ENCODE data around the gene BATF3.

The BATF3 gene

GRCh38 chr1:212698467-212699103, 1.1 kb downstream of the BATF3 start:
- no peak for DNase-seq (ENCODE audit: low read depth)
- no peak for TF ChIP-seq CTCF (IDR thresholded peaks at IDR 0.05; ENCODE audit: control insufficient read depth, extremely low read depth, insufficient read depth)
- H3K4me3 ChIP-seq (ENCODE audit: low read depth, low read length): peak overlapping the region; percentile 45

DNA sequence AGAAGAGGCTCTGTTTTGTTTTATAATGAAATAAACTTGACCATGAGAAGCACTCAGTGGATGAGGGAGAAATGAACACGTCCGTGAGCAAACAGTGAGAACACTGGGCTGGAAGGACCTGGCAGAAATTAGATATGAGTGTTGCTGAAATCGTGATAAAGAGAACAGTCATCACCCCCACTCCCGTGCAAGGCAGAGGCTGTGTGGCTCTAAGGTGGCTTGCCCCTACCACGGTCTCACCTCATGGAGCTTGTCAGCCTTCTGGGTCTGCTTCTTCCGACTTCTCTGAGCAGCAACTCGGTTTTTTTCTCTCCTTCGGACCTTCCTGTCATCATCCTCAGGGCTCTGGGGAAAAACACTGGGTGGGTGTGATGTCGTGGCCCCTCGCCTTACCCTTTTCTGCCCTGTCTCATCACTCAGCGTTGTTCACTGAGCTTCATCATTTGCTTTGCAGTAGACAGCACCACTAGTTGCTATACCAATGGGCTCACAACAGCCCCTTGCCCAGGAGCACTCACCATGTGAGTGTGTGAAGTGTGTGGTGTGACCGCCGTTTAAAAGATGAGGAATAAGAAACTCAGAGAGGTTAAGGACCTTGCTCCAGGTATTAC, 2.8 kb downstream of the BATF3 start:
- no peak for TF ChIP-seq CTCF (IDR thresholded peaks at IDR 0.05; ENCODE audit: control insufficient read depth, extremely low read depth, insufficient read depth)
- H3K4me3 ChIP-seq (ENCODE audit: low read depth, low read length): no peak overlapping the region
- no peak for DNase-seq (ENCODE audit: low read depth)

DNA sequence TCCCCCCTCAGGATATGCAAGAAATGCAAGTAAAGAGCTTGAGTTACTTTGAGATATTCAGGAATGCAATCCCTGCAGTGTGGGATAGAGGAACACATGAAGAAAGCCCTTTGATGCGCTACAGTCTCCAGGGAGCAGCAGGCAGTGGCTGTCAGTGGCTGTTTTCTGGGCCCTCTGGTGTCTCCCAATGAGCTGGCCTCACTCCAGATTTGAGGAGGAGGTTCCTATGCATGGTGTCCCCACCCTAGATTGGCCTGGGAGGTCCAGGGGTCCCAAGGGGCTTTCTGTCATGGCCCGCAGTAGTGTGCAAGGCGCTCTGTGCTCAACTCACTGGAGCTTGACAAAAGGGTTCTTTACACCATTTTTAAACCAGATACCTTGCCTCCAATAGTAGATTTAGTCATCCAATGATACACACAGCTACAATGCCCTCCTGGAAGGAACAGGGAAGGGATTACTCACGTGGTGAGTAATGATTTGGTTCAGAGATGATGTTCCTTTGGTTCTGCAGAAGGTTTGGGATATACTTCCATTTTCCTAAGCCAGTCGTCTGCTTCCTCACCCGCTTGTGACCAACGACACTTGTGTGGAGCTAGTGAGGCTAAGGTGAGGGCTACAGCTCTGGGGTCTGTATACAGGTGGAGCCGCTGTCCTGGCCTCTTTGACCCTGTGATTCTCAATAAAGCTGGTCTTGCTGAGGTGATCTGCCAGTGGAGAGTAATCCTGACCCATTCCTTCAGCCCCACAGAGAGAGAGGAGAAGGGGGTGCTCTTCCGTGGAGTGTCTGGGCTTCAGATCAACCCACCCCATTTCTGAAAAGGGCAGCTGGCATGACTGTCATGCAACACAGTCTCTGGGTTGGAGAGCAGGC, 6.6 kb downstream of the BATF3 start:
- no peak overlapping the region for H3K4me3 ChIP-seq (ENCODE audit: low read depth, low read length)
- no peak for DNase-seq (ENCODE audit: low read depth)
- no peak for TF ChIP-seq CTCF (IDR thresholded peaks at IDR 0.05; ENCODE audit: control insufficient read depth, extremely low read depth, insufficient read depth)

- no peak for DNase-seq (ENCODE audit: low read depth)
- TF ChIP-seq CTCF (IDR thresholded peaks at IDR 0.05; ENCODE audit: control insufficient read depth, extremely low read depth, insufficient read depth): no peak
- H3K4me3 ChIP-seq (ENCODE audit: low read depth, low read length): no peak overlapping the region
These were observed 8.0 kb downstream of the BATF3 start for GRCh38 chr1:212691561-212692071.

DNA sequence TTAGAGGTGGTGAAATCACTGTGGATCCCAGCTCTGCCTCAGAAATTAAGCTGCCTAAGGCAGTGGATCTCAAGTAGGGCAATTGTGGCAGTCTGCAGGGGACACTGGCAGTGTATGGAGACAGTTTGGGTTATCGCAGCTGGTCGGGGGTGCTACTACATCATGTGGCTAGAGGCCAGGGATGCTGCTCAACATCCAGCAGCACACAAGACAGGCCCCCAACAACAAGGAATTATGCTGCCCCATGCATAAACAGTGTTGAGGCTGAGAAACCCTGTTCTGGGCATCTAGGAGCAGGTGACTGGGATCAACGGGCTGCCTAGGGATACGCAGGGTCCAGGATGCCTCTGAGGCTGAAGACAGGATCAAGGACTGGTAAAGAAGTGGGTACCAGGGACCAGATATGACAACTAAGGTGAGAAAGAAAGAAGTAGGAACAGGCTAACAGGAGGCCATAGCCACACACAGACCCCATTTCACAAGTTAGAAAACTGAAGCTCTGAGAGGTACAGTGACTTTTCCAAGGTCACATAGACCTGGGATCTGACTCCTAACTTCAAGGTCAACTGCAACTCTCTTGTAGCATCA, 8.7 kb downstream of the BATF3 start:
- no peak overlapping the region for H3K4me3 ChIP-seq (ENCODE audit: low read depth, low read length)
- no peak for TF ChIP-seq CTCF (IDR thresholded peaks at IDR 0.05; ENCODE audit: control insufficient read depth, extremely low read depth, insufficient read depth)
- DNase-seq (ENCODE audit: low read depth): no peak

DNA sequence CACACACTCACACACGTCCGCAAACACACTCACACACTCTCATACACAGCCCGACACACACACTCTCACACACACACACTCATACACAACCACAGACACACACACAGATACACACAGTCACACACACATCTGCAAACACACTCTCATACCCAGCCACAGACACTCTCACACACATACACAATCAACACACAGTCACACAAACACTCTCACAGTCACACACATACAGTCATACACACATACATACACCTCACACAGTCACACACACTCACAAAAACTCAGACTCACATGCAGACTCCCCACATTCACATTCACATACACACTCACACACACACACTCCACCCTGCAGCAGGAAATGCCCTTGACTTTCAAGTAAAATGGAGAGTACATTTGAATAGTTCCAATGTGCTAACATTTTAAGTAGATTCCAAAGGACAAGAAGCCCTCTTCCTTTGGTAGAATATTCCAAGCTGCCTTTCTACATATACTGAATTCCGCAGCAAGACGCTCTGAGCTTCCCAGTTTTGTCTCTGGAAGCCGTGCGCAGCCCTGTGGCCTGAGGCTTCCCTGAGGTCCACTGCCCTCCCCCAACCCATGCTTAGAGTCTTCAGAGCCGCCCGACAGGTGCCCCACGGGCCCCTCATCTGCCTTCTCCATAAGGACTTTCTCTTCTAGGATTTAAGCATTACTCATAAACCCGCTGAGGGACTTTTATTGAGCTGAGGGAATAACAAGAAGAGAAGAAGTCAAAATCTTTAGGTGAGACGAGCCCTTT, 9.7 kb downstream of the BATF3 start:
- DNase-seq (ENCODE audit: low read depth): no peak
- no peak for TF ChIP-seq CTCF (IDR thresholded peaks at IDR 0.05; ENCODE audit: control insufficient read depth, extremely low read depth, insufficient read depth)
- no peak overlapping the region for H3K4me3 ChIP-seq (ENCODE audit: low read depth, low read length)

Measured in LNCaP clone FGC (cell line).